Measurements from ENCODE around the gene ASAP2.
"Not testable (repeated sequence)": the region's sequence is repeated elsewhere in the genome, so short reads cannot be mapped to it uniquely, and the experiment has no call there.

The ASAP2 gene

DNA sequence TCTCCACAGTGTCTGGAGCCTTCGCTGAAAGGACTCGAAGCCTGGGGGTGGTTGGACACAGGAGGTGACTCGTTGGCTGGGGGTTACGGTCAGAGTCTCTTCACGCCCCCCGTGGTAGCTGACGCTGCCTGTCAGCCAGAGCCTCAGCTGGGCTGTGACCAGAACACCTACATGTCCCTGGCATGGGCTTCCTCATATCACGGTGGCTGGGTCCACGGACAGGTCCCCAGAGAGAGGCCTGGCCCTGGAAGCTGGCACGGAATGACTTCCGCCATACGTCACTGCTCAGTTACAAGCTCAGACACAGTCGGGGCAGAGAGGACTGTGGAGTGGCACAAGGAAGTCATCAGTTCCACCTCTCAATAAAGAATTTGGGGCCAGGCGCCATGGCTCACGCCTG is 188.2 kb downstream of the ASAP2 start:
- in situ Hi-C loops (cut with HindIII; ENCODE audit: low sequenced_read_pairs) = no loop called here

- in situ Hi-C loops (cut with HindIII; ENCODE audit: low sequenced_read_pairs) = no loop called here
Measured at GRCh38 chr2:9397201-9397600, 190.6 kb downstream of the ASAP2 start.

- in situ Hi-C loops (cut with HindIII; ENCODE audit: low sequenced_read_pairs) = not testable (repeated sequence)
Measured at GRCh38 chr2:9398251-9398650, 191.6 kb downstream of the ASAP2 start.

DNA sequence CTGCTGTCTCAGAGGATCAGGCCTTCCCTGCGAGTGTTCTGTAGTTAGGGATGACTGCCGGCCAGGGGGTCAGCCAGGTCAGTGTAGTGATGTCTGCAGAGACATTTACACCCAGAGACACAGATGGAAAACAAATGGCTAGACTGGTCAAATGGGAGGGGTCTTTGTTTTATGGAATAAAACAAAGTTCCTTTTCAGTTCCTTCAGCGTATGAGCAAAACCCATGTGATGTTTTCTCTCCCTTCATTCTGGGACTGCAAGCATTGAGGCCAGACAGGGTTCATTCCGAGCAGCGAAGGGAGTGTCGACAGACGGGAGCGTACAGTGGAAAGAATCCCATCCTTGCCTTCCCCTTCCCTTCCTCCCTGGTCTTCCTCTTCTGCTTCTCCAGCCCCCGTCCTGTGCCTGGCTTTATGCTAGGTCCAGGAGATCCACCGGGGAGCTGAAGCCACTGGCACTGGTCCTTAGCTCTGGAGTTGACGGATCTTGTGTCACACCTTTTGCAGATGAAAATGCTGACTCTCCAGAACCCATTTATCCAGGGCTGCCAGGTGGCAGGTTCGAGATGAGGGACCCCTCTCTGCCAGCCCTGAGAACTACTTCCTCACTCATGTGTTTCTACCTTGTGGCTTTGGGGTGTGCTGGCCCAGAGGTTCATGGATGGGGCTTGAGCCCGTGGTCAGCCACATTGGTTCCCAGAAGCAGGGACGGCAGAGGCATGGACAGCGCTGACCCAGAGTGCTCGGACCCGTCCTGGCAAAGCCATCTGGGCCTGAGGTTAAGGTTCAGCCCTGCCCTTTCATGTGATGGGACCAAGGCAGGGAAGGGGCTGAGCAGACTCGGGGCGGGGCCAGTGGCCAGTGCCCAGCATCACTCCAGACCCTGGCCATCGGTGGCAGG is 192.5 kb downstream of the ASAP2 start:
- in situ Hi-C loops (cut with HindIII; ENCODE audit: low sequenced_read_pairs) = no loop called here

DNA sequence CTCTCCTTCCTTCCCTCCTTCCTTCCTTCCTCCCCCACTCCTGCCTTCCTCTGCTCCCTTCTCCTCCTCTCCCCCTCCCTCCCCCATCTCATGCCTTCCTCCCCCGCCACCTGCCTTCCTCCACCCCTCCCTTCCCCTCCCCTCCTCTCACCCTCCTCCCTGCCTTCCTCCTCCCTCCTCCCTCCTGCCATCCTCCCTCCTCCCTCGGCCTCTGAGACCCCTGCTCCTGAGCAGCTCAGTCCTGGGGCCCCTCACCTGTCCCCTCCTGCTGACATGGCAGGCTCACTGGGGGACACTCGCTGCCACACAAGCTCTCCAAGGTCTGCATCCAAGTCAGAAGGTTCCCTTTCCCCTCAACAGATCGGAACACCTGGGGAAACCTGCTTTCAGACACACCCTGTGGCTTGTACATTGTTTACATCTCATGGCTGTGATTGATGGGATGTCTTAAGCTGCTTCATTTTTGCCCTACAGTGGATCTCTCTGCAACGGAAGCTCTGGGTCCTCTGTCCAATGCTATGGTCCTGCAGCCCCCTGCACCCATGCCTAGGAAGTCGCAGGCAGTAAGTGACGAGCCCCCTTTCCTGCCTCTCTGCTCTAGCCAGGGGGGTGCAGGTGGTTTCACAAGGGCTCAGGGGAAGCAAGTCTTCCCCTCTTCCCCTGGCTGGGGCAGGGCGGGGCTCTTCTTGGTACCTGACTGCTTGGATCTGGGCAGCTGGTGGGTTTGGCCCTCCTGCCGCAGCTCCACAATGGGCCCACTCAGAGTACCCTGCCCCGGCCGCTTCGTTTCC is 193.9 kb downstream of the ASAP2 start:
- in situ Hi-C loops (cut with HindIII; ENCODE audit: low sequenced_read_pairs) = no loop called here

DNA sequence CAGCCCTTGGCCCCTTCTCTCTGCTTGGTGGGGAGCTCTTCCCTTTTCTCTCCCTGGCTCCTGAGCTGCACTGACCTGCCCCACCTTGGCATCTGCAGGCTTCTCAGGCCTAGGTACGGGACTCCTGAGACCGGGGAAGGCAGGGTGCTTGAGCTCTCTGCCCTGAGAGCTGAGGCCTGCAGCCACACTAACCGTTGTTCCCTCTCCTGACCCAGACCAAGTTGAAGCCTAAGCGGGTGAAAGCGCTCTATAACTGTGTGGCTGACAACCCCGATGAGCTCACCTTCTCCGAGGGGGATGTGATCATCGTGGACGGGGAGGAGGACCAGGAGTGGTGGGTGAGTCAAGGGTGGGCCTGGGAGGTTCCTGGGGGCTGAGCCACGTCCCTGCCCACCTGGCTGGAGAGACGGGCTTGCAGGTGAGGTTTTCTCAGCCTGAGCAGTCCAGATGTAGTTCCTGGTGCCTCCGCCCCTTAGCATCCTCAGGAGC is 194.5 kb downstream of the ASAP2 start:
- in situ Hi-C loops (cut with HindIII; ENCODE audit: low sequenced_read_pairs) = no loop called here

DNA sequence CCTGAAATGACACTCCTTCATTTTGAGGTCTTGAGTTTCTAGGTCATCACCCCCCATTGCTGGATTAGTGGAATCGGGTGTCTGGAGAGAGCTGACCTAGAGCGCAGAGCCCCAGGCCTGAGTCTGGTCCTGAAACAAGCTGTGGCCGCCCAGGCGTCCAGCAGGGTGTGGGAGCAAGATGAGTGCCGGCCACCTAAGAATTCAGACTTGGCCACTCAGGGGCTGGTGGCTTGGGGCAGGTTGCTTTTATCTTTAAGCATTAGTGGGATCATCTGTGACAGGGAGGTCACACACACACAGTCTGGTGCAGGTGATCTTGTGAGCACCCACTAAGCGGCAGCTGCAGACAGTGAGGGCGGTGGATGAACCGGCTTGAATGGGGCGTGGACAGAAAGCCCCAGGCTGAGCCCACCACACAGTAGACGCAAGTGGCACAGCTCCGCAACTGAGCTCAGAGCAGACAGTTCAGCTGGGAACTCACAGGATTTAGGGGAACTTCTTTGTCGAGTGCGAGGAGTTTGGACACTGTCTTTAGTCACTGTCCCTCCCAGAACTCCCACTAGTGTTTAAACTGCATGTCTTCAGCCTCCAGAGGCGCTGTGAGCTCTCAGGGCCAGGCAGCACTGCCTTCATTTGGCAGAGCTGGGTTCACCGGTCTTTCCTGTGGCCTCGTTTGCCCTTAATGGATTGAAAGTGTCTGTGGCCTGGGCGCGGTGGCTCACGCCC is 195.2 kb downstream of the ASAP2 start:
- in situ Hi-C loops (cut with HindIII; ENCODE audit: low sequenced_read_pairs) = no loop called here

DNA sequence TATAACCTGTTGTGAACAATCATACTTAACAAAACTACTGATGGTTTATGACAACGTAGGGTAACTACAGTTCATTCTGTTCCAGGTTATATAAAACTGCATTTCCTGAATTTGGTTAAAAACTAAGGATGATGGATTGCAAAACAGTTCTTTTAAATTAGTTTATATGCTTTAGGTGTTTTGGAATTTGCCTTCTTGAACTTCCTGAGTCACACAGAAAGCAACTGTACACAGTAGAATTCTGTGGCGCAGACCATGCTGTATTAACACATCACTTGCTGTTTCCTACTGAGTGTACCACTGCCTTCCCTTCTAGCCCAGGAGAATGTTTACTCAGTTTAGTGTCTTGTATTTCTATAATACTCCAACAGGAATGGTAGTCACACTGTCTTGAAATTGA is 197.3 kb downstream of the ASAP2 start:
- in situ Hi-C loops (cut with HindIII; ENCODE audit: low sequenced_read_pairs) = no loop called here

DNA sequence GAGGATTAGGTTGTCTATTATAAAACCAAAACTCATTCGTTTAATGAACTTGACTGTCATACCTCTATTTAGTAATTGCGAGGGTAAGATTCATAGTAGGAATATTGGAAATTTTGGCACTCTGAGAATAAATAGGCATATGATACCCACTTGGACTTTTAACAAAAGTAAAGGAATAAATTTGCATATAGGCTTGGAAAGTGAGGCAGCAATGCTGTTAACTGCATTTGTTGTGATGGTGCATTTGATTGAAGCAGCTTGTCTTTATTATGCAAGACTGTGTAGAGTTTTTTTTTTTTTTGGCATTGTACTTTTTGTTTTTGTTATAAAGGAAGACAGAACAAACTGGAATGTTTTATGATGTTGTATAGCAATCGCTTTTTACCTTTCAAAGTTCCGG is 197.8 kb downstream of the ASAP2 start:
- in situ Hi-C loops (cut with HindIII; ENCODE audit: low sequenced_read_pairs) = no loop called here

- in situ Hi-C loops (cut with HindIII; ENCODE audit: low sequenced_read_pairs) = no loop called here
Measured at GRCh38 chr2:9405636-9406035, 199.0 kb downstream of the ASAP2 start.

DNA sequence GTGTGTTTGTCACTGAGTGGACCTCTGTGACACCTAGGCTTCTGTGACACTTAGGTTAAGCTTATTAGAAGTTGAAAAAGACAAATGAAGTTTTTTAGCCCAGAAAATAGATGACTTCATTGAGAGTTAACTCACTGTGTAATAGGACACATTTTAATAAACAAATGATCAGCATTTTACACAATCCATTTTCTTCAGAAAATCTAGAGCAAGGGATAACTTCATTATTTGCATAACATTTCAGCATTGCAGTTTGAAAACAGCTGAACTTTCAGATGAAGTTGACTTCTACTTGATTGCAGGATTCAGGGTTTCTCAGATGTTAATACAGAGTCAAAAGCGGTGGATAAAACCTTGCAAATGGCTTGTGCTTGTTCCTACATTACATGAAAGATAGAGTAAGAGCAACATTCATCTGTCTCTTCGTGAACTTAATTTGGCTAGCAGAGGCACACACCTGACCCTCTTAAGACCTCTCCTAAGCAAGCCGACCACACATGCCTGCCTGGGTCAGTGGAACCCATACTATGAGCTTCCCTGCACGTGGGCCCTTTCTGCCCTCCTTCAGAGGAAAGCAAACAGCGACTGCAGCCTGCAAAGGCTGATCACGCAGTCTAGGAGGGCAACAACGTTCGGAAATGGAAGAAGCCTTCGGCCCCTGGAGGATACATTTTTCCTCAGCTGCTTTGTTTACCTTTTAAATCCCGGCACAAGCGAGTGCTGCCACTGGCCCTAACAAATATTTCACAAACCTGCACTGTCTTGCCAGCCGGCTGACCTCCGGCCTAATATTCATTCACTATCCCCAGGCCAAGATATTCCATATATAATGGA is 200.1 kb downstream of the ASAP2 start:
- in situ Hi-C loops (cut with HindIII; ENCODE audit: low sequenced_read_pairs) = no loop called here

GRCh38 chr2:9407363-9407811 is 200.8 kb downstream of the ASAP2 start:
- in situ Hi-C loops (cut with HindIII; ENCODE audit: low sequenced_read_pairs) = no loop called here

- in situ Hi-C loops (cut with HindIII; ENCODE audit: low sequenced_read_pairs) = no loop called here
Measured at GRCh38 chr2:9408641-9409151, 202.1 kb downstream of the ASAP2 start.

GRCh38 chr2:9410108-9410507 is 203.5 kb downstream of the ASAP2 start:
- in situ Hi-C loops (cut with HindIII; ENCODE audit: low sequenced_read_pairs) = no loop called here

GRCh38 chr2:9412781-9413180 is 206.2 kb downstream of the ASAP2 start:
- in situ Hi-C loops (cut with HindIII; ENCODE audit: low sequenced_read_pairs) = no loop called here

DNA sequence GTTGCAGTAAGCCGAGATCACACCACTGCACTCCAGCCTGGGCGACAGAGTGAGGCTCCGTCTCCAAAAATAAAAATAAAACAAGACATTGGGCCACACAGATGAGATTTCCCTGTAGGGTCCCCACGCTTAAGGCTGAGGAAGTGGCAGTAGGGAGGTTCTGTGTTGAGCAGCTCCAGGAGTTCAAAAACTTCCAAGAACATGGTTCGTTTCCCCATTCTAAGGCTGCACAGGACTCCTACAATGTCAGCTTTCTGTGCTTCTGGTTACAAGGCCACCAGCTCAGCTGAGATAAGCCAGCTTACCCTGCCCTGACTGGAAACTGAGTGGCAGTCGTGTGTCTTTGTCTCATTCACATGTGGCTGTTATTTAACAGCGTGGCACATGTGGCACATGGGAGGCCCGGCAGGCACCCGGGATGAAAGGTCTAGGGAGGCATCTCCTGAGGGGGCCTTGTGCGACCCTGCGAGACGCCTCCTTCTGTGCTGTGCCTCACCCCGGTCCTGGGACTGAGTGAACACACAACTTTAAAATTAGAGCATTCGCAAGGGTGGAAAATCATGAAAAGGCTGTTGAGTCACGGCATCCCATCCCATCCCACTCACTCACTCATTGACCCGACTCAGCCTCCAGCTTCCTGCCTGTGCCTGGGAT is 209.0 kb downstream of the ASAP2 start:
- in situ Hi-C loops (cut with HindIII; ENCODE audit: low sequenced_read_pairs) = no loop called here

GRCh38 chr2:9416267-9416961 is 209.8 kb downstream of the ASAP2 start:
- in situ Hi-C loops (cut with HindIII; ENCODE audit: low sequenced_read_pairs) = no loop called here

- in situ Hi-C loops (cut with HindIII; ENCODE audit: low sequenced_read_pairs) = no loop called here
Measured at GRCh38 chr2:9416962-9417316, 210.3 kb downstream of the ASAP2 start.

GRCh38 chr2:9417725-9418124 is 211.1 kb downstream of the ASAP2 start:
- in situ Hi-C loops (cut with HindIII; ENCODE audit: low sequenced_read_pairs) = no loop called here
